Measurements from ENCODE around the gene MEF2B.

MEF2B gene

GRCh38 chr19:19145684-19146608 lies 24.1 kb downstream of the MEF2B start:
- Histone ChIP-seq H3K36me3 (ENCODE audit: low read length) (peaks cover 10% of the 10 kb centered on the region), H3K4me3 (ENCODE audit: insufficient read depth, low read length, poor library complexity, severe bottlenecking) (no peak overlapping the region), H3K4me2 (ENCODE audit: low read depth, low read length, poor library complexity, severe bottlenecking) (peak overlapping the region; percentile 20), H3K9ac (ENCODE audit: low read length) (0 out of 2 replicates have a peak overlapping the region, but pooled peaks have one; percentile 5), H3K27ac (ENCODE audit: low read depth, low read length) (peak overlapping the region; percentile 73), H3F3A (ENCODE audit: insufficient read depth) (peaks cover 81% of the 10 kb centered on the region), H2AFZ (ENCODE audit: low read depth, low read length, severe bottlenecking) (no peak overlapping the region), H3K27me3 (ENCODE audit: low read length) (no peaks in the 10 kb centered on the region), H4K20me1 (ENCODE audit: low read depth, low read length) (no peaks in the 10 kb centered on the region; the same call in 1 of the 2 replicates), H3K9me3 (ENCODE audit: insufficient read depth, low read length) (no peaks in the 10 kb centered on the region), H3K9me2 (replicated peaks; ENCODE audit: insufficient read depth, low read length) (no peaks in the 10 kb centered on the region), H3K79me2 (ENCODE audit: insufficient read depth, low read length) (no peaks in the 10 kb centered on the region)
- TF ChIP-seq CTCF (IDR thresholded peaks at IDR 0.05; ENCODE audit: insufficient read depth, low read length, poor library complexity, severe bottlenecking) = peak; percentile 73
- no peak for TF ChIP-seq EZH2phosphoT487 (conservative IDR thresholded peaks at IDR 0.05; ENCODE audit: low read length)

GRCh38 chr19:19145281-19145680 lies 24.8 kb downstream of the MEF2B start:
- Histone ChIP-seq H3F3A (ENCODE audit: insufficient read depth) (peaks cover 75% of the 10 kb centered on the region), H3K36me3 (ENCODE audit: low read length) (peaks cover 10% of the 10 kb centered on the region), H3K9ac (ENCODE audit: low read length) (no peak overlapping the region), H3K4me3 (ENCODE audit: insufficient read depth, low read length, poor library complexity, severe bottlenecking) (no peak overlapping the region), H4K20me1 (ENCODE audit: low read depth, low read length) (no peaks in the 10 kb centered on the region), H3K4me2 (ENCODE audit: low read depth, low read length, poor library complexity, severe bottlenecking) (no peak overlapping the region), H3K79me2 (ENCODE audit: insufficient read depth, low read length) (no peaks in the 10 kb centered on the region), H3K27ac (ENCODE audit: low read depth, low read length) (peak overlapping the region; percentile 73), H3K9me2 (replicated peaks; ENCODE audit: insufficient read depth, low read length) (no peaks in the 10 kb centered on the region), H2AFZ (ENCODE audit: low read depth, low read length, severe bottlenecking) (no peak overlapping the region), H3K9me3 (ENCODE audit: insufficient read depth, low read length) (no peaks in the 10 kb centered on the region), H3K27me3 (ENCODE audit: low read length) (no peaks in the 10 kb centered on the region)
- no peak for TF ChIP-seq EZH2phosphoT487 (conservative IDR thresholded peaks at IDR 0.05; ENCODE audit: low read length)
- TF ChIP-seq CTCF (IDR thresholded peaks at IDR 0.05; ENCODE audit: insufficient read depth, low read length, poor library complexity, severe bottlenecking) = no peak

- H4K20me1 ChIP-seq (ENCODE audit: low read depth, low read length) = no peaks in the 10 kb centered on the region
- H3F3A ChIP-seq (ENCODE audit: insufficient read depth) = peaks cover 57% of the 10 kb centered on the region
- H3K4me2 ChIP-seq (ENCODE audit: low read depth, low read length, poor library complexity, severe bottlenecking) = no peak overlapping the region
- H3K4me3 ChIP-seq (ENCODE audit: insufficient read depth, low read length, poor library complexity, severe bottlenecking) = no peak overlapping the region
- no peak overlapping the region for H2AFZ ChIP-seq (ENCODE audit: low read depth, low read length, severe bottlenecking)
- H3K9me3 ChIP-seq (ENCODE audit: insufficient read depth, low read length) = no peaks in the 10 kb centered on the region
- H3K27ac ChIP-seq (ENCODE audit: low read depth, low read length) = no peak overlapping the region
- peaks cover 2% of the 10 kb centered on the region; the same call in 1 of the 2 replicates for H3K36me3 ChIP-seq (ENCODE audit: low read length)
- TF ChIP-seq CTCF (IDR thresholded peaks at IDR 0.05; ENCODE audit: insufficient read depth, low read length, poor library complexity, severe bottlenecking) (no peak), EZH2phosphoT487 (conservative IDR thresholded peaks at IDR 0.05; ENCODE audit: low read length) (no peak)
- no peaks in the 10 kb centered on the region for H3K27me3 ChIP-seq (ENCODE audit: low read length)
- H3K79me2 ChIP-seq (ENCODE audit: insufficient read depth, low read length) = peaks cover 8% of the 10 kb centered on the region
- no peak overlapping the region for H3K9ac ChIP-seq (ENCODE audit: low read length)
- H3K9me2 ChIP-seq (replicated peaks; ENCODE audit: insufficient read depth, low read length) = no peaks in the 10 kb centered on the region
Measured at GRCh38 chr19:19142347-19142746, 27.7 kb downstream of the MEF2B start.

Measured in SU-DHL-6 (cell line).